ENCODE results near the gene KIAA0753. TPM values are rescaled to one million over a fixed set of nuclear protein-coding genes. Genes with fewer than 3 reads are reported as not detected.

KIAA0753 gene
- total and polyA plus RNA-seq, 2 of the 13 experiments (the other 11 are each of a cell fraction or from before 2014, with no cell fraction given) = 5.2 to 9.1 TPM

DNA sequence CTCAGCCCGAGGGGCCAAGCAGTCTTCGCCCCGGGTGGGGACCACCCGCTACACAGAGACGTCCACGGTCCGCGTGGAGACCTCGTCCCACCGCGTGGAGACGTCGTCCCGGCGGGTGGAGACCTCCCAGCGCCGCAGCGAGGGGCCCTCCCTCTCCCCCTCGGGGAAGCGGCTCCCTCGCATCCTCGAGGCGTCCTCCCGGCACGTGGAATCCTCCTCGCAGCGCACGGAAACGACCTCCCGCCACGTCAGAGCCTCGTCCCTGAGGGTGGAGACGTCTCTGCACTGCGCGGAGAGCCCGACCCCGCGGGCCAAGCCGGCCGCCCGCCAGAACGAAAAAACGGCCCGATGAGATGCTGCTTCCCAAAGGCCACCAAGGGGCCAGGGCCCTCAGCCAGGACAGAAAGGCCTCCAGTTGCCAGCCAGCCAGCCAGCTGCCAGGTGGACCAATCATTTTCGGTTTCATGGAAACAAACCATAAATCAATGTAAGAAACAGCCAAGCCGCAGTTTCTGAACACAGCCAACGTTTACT, 11.5 kb upstream of the KIAA0753 start (continued):
- 0 out of 2 replicates have a peak, but pooled peaks have one; percentile 83 for TF ChIP-seq PRDM4 (CRISPR knock-in tag; IDR thresholded peaks at IDR 0.05; ENCODE audit: borderline replicate concordance)
- TF ChIP-seq NFE2L2 (IDR thresholded peaks at IDR 0.05; ENCODE audit: low read length) = no peak
- peak; percentile 99 for TF ChIP-seq ZIK1 (CRISPR knock-in tag; IDR thresholded peaks at IDR 0.05; ENCODE audit: borderline replicate concordance, low read depth)
- peak; percentile 52 for TF ChIP-seq MLXIP (CRISPR knock-in tag; IDR thresholded peaks at IDR 0.05; ENCODE audit: borderline replicate concordance)
- peak; percentile 19; the same call in 1 of the 2 replicates for TF ChIP-seq ZNF335 (CRISPR knock-in tag; IDR thresholded peaks at IDR 0.05)
- peak; percentile 46 for TF ChIP-seq RARA (CRISPR knock-in tag; IDR thresholded peaks at IDR 0.05)
- TF ChIP-seq IRX3 (CRISPR knock-in tag; IDR thresholded peaks at IDR 0.05; ENCODE audit: borderline replicate concordance, low read depth) = peak; percentile 99
- TF ChIP-seq XRCC5 (optimal IDR thresholded peaks at IDR 0.05; ENCODE audit: low read length) = no peak
- TF ChIP-seq ZNF776 (CRISPR knock-in tag; IDR thresholded peaks at IDR 0.05) = peak; percentile 100
- peak; percentile 83; the same call in 1 of the 2 replicates for TF ChIP-seq ZNF205 (CRISPR knock-in tag; IDR thresholded peaks at IDR 0.05)
- no peak for TF ChIP-seq MAFF (IDR thresholded peaks at IDR 0.05; ENCODE audit: low read depth, low read length)
- TF ChIP-seq TP53 (CRISPR knock-in tag; conservative IDR thresholded peaks at IDR 0.05) = 0 out of 2 replicates have a peak, but pooled peaks have one; percentile 47
- peak; percentile 46; the same call in 1 of the 2 replicates for TF ChIP-seq ZNF816 (CRISPR knock-in tag; IDR thresholded peaks at IDR 0.05; ENCODE audit: borderline replicate concordance)
- TF ChIP-seq KLF11 (CRISPR knock-in tag; IDR thresholded peaks at IDR 0.05) = peak; percentile 93; the same call in 1 of the 2 replicates
- TF ChIP-seq ZKSCAN5 (CRISPR knock-in tag; IDR thresholded peaks at IDR 0.05) = no peak; the same call in 1 of the 2 replicates
- TF ChIP-seq KAT2B (IDR thresholded peaks at IDR 0.05; ENCODE audit: borderline replicate concordance, low read depth, low read length) = no peak
- TF ChIP-seq SRSF9 (IDR thresholded peaks at IDR 0.05; ENCODE audit: borderline replicate concordance, insufficient read depth, low read depth, low read length, poor library complexity, severe bottlenecking) = no peak
- TF ChIP-seq, protein P1, sequence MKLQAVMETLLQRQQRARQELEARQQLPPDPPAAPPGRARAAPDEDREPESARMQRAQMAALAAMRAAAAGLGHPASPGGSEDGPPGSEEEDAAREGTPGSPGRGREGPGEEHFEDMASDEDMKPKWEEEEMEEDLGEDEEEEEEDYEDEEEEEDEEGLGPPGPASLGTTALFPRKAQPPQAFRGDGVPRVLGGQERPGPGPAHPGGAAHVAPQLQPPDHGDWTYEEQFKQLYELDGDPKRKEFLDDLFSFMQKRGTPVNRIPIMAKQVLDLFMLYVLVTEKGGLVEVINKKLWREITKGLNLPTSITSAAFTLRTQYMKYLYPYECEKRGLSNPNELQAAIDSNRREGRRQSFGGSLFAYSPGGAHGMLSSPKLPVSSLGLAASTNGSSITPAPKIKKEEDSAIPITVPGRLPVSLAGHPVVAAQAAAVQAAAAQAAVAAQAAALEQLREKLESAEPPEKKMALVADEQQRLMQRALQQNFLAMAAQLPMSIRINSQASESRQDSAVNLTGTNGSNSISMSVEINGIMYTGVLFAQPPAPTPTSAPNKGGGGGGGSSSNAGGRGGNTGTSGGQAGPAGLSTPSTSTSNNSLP (IDR thresholded peaks at IDR 0.05; ENCODE audit: low read depth, low read length) = no peak
- TF ChIP-seq ZNF18 (CRISPR knock-in tag; IDR thresholded peaks at IDR 0.05; ENCODE audit: insufficient replicate concordance) = peak; percentile 94
- TF ChIP-seq, protein P2, sequence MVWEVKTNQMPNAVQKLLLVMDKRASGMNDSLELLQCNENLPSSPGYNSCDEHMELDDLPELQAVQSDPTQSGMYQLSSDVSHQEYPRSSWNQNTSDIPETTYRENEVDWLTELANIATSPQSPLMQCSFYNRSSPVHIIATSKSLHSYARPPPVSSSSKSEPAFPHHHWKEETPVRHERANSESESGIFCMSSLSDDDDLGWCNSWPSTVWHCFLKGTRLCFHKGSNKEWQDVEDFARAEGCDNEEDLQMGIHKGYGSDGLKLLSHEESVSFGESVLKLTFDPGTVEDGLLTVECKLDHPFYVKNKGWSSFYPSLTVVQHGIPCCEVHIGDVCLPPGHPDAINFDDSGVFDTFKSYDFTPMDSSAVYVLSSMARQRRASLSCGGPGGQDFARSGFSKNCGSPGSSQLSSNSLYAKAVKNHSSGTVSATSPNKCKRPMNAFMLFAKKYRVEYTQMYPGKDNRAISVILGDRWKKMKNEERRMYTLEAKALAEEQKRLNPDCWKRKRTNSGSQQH (CRISPR knock-in tag; IDR thresholded peaks at IDR 0.05; ENCODE audit: low read depth) = no peak
